HepG2 (cell line): ENCODE data around the gene RELB.

Source experiments
- FOXJ3 ChIP-seq: sonication (generic); formaldehyde crosslinking; IDR thresholded peaks from 2 replicates; pipeline ENCODE4 v1.4.0; 2020; ENCODE audit warnings: missing genetic modification reagents, mild to moderate bottlenecking, borderline replicate concordance
- GABPA ChIP-seq, 2 experiments: IDR thresholded peaks; 2 replicates each; pipeline ENCODE4 v1.6.1; 2011 to 2016; ENCODE audit warnings: low read depth in 2 of 2, low read length in 1 of 2, missing biosample characterization in 1 of 2, missing genetic modification characterization in 1 of 2
- HOXA7 ChIP-seq: sonication (generic); formaldehyde crosslinking; IDR thresholded peaks from 2 replicates; pipeline ENCODE4 v1.8.1; 2022; ENCODE audit warnings: mild to moderate bottlenecking, missing genetic modification reagents, moderate library complexity
- KLF11 ChIP-seq: IDR thresholded peaks from 2 replicates; pipeline ENCODE4 v1.6.1; 2016; ENCODE audit warnings: missing compliant biosample characterization
- NAIF1 ChIP-seq: sonication (generic); formaldehyde crosslinking; IDR thresholded peaks from 2 replicates; pipeline ENCODE4 v1.5.0; 2020; ENCODE audit warnings: mild to moderate bottlenecking, missing genetic modification reagents, borderline replicate concordance
- NCOA1 ChIP-seq: sonication (generic); formaldehyde crosslinking; IDR thresholded peaks from 2 replicates; pipeline ENCODE4 v1.9.0; 2021; ENCODE audit warnings: missing genetic modification reagents
- RCOR2 ChIP-seq: IDR thresholded peaks from 2 replicates; pipeline ENCODE4 v1.6.1; 2016; ENCODE audit warnings: missing biosample characterization, missing genetic modification reagents
- ZBTB21 ChIP-seq: sonication (generic); formaldehyde crosslinking; IDR thresholded peaks from 2 replicates; pipeline ENCODE4 v1.4.0; 2020; ENCODE audit warnings: missing genetic modification reagents
- ZNF24 ChIP-seq: fragments of 450-650 bp; IDR thresholded peaks from 2 replicates; pipeline ENCODE4 v1.6.1; 2017; ENCODE audit warnings: antibody characterized with exemption, mild to moderate bottlenecking
- ZSCAN30 ChIP-seq: sonication (generic); formaldehyde crosslinking; IDR thresholded peaks from 2 replicates; pipeline ENCODE4 v1.5.0; 2020; ENCODE audit warnings: mild to moderate bottlenecking, missing genetic modification reagents
- TF ChIP-seq, protein P1 (sequence below), 2 experiments: sonication (generic) in 1 of 2; formaldehyde crosslinking in 1 of 2; IDR thresholded peaks; 2 replicates each; pipeline versions ENCODE4 v1.4.0 to v1.6.1; 2018 to 2020; ENCODE audit warnings: missing genetic modification reagents in 2 of 2, borderline replicate concordance in 1 of 2, low read depth in 1 of 2, mild to moderate bottlenecking in 1 of 2, missing biosample characterization in 1 of 2

DNA sequence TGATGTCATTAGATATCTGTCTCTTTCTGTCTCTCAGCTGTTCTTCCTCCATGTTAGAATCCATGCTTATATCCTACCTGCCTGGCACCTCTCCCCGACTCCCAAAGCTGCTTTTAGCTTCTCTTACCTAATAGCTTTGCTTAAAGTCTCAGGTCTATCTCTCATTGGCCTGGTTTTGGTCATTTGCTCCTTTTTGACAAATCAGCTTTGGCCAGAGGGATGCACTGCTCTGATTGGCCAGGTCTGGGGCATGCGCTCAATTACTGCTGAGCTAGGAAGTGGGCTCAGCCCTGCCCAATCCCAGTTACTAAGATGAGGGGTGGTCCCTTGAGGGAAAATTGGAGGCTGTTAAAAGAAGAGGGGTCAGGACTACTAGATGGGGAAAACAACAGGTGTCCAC lies 26.1 kb downstream of the RELB start:
- TF ChIP-seq NCOA1 (CRISPR knock-in tag) (no peak), GABPA (IDR thresholded peaks at IDR 0.05; ENCODE audit: low read depth, low read length) (no peak), GABPA (CRISPR knock-in tag; IDR thresholded peaks at IDR 0.05; ENCODE audit: low read depth) (no peak), RCOR2 (no peak), FOXJ3 (CRISPR knock-in tag) (no peak), NAIF1 (CRISPR knock-in tag) (no peak), ZSCAN30 (CRISPR knock-in tag) (no peak), KLF11 (CRISPR knock-in tag) (no peak), HOXA7 (CRISPR knock-in tag) (no peak), ZNF24 (no peak), ZBTB21 (no peak)
- TF ChIP-seq, protein P1, sequence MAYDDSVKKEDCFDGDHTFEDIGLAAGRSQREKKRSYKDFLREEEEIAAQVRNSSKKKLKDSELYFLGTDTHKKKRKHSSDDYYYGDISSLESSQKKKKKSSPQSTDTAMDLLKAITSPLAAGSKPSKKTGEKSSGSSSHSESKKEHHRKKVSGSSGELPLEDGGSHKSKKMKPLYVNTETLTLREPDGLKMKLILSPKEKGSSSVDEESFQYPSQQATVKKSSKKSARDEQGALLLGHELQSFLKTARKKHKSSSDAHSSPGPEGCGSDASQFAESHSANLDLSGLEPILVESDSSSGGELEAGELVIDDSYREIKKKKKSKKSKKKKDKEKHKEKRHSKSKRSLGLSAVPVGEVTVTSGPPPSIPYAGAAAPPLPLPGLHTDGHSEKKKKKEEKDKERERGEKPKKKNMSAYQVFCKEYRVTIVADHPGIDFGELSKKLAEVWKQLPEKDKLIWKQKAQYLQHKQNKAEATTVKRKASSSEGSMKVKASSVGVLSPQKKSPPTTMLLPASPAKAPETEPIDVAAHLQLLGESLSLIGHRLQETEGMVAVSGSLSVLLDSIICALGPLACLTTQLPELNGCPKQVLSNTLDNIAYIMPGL (CRISPR knock-in tag; IDR thresholded peaks at IDR 0.05; ENCODE audit: borderline replicate concordance in 1 of 2, low read depth in 1 of 2) = no peak
